AG08396 (cell line): ENCODE data around the gene CDK5RAP1.

Source experiments
- DNase-seq: peaks from one replicate; pipeline ENCODE4 v3.0.0; 2012; ENCODE audit warnings: low spot score, mixed read lengths

CDK5RAP1 gene

DNA sequence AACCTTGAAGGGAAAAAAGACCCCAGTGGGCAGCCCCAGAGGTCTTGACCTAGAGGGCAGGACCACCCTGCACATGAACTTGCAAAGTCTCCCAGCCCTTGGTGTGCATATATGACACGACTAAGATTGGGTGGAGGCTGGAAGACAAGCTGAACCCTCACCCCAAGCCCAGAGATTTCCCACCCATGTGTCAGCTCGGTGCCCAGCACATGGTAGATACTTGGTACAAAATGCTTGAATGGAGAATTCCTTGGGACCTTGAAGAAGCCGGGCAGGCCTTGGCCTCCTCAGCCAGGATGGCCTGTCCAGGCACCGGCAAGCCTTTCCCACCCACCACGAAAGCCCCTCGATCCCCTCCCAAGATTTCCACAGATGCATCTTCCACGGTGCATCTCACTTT lies 67.7 kb downstream of the CDK5RAP1 start:
- DNase-seq, result no peak

DNA sequence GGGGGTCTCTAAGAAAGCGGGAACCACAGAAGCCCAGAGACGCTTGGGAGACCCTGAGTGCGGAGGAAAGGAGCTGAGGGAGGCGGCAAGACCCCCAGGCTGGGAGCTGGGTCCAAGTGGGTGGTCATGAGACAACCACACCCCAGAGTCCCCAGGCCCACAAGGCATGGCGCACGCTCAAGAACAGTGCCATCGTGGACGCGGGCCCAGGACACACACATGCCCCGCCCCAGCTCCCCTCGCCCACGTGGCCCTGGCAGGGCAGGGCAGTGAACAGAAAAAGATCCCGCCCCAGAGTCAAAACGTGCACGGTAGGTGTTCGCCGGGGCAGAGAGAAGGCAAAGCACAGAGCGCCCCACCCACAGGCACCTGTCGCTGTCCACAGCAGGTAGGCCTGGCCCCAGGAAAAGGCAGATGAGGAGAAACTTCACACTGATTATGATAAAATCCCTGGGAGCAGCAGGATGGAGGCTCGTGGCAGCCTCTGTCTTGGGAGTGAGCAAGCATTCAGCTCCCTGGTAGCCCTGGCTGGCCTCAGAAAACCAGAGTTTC lies 68.3 kb downstream of the CDK5RAP1 start:
- no peak for DNase-seq

DNA sequence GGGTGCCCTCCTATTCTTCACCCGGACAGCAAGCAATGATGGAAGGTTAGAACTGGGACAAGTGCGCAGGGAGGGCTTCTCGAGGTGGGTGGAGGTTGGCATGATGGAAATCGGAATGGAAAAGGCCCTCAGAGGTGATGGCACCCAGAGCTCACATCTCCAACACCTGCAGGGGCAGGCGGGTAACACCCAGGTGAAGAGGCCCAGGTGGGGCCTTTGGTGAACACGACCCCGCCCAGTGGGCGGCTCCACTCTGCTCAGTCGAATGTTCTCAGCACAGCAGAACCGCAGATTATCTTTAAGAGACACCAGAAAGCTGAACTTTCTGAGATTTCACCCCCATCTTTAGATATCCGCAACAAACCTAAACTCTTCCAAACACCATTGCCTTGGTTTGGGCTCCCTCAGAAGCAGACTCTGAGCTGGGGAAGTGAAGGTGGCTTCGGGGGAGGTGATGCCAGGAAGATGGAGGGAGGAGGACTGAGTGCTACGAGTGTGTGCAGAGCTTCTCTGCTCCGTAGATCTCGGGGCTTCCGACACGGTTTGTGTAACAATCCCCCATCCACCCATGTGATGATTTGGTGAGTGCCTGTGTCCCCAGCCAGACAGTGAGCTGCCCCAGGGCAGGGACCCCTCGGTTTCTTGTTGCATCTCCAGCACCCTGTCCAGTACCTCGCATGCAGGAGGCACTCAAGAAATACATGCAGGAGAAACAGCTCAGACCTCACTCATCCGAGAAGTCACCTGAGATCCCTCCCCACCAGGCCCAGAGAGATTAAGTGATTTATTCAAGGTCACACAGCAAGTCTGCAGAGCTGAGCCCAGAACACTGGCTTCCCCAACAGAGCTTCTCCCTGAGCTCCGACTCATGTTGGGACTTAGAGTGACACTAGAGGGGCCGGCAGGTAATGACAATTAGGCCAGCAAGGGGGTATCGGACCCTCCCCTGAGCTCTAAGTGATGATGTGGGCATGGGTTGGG lies 72.9 kb downstream of the CDK5RAP1 start:
- DNase-seq, result no peak

DNA sequence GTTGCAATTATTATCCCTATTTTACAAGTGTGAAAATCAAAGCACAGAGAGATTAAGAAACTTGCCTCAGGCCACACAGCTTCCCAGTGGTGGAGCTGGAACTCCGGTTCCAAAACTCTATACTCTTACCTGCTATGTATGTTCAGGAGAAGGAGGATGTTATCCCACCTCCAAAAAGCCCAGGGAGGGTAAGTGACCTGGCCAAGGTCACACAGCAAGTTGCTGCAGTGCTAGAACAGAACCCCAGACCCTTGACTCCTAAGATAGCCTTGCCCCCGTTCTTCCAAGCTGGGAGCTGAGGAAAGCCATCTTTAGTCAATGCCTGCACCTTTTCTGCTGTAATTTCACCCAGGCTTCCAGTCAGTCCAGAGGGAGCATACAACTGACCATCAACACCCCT lies 76.0 kb downstream of the CDK5RAP1 start:
- no peak for DNase-seq

DNA sequence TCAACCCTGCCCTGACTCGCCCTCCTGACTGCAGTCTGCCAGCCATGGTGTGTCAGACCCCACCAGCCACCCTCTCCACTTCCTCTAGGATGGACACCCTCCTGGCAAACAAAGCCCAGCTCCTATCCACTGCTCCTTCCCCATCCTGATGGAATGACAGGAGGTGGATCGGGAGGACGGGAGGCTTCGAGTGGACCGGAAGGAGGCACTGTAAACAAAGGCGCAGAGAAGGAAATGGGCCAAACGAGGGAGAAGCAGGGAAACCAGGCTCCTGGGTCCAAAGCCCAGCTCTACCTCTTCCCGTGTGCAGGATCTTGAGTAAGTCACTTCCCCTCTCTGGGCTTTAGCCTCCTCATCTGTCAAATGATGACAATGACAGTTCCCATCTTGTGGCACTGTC lies 78.1 kb downstream of the CDK5RAP1 start:
- no peak for DNase-seq

DNA sequence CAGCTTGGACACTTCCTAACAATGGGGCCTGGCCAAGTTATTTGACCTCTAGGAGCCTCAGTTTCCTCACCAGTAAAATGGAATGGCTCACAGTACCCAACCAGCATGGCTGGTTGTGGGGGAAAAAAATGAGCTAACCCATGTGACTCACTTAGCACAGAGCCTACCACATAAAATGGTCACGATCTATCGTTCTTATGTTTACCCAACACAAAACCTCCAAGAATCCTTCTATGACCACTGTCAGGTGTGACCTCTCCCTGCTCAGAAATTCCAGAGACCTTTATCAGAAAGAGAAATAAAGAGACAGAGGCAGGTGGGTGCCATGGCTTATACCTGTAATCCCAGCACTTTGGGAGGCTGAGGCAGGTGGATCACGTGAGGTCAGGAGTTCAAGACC lies 78.9 kb downstream of the CDK5RAP1 start:
- no peak for DNase-seq

DNA sequence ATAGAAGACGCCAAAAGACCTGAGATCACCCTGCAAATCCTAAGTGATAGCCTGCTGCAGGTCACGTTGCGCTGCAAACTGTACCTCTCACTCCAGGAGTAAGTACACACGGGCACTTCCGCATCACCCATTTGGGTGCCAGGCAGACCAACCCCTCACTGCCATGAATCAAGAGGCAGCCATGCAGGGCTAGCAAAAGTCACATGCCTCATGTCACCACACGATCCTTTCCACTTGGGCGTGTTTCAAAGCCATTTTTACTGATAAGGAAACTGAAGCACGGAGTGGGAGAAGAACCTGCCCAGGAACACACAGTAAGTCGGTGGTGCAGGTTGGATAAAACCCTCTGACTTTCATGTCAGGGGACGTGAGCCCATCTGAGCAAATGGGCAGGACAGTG lies 81.3 kb downstream of the CDK5RAP1 start:
- DNase-seq, result no peak

DNA sequence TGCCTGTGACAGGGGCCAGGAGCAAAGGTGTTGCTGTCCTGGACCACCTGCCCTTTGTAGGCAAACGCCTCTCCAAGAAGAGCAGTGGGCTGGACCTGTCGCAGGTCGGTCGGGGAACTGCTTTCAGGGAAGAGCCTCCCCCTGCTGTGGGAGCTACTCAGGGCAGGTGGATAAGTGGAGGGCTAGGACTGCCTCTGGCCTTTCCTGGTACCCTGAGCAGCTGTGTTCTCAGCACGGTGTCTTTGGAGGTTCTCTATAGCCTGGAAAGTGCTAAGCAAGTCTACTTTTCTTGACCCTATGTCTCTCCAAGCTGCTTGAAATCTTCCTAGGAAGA lies 83.3 kb downstream of the CDK5RAP1 start:
- DNase-seq, result no peak

DNA sequence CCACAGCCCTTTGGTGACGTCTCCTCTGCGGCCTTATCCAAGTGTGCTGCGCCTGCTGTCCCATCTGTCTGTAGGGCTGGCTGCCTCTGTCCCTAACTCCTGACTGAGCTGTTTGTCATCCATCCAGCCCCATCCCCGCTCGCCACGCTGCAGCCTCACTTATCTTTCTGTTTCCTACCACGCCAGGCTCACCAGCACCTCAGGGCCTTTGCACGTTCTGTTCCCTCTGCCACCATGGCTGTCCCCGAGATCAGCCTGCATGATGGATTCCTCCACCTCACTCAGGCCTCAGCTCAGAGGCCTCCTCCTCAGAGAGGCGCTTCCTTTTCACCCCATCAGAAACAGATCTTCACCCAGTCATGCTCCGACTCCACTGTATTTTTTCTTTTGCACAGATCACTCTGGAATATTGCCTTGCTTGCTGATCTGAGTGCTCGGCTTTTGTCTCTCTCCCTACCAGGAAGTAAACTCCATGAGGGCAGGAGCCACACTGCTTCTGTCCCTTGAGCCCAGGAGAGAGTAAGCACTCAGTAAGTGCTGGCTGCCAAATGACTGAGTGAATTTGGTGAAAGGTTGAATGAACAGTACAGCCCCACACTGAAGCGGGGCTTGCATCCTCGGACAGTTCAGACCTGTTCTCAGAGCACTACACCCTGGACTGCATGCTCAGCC lies 83.8 kb downstream of the CDK5RAP1 start:
- no peak for DNase-seq

DNA sequence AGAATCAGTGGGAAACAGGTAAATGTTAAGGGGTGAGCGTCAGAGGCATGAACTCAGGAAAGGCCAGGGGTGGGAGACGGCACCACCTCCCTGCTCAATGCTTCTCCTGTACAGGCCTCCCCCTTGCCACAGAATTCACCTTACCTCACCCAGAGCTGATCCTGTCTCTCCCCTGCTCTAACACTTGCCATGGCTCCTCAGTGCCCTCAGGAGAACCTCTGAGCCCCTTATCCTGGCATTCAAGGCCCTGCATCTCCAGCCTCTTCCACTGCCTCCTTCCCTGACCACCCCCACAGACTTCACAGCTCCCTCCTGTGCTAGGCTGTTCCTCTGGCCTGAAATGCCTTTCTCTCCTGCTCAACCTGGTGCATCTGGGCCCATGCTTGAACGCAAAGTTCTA lies 84.4 kb downstream of the CDK5RAP1 start:
- DNase-seq, result no peak

DNA sequence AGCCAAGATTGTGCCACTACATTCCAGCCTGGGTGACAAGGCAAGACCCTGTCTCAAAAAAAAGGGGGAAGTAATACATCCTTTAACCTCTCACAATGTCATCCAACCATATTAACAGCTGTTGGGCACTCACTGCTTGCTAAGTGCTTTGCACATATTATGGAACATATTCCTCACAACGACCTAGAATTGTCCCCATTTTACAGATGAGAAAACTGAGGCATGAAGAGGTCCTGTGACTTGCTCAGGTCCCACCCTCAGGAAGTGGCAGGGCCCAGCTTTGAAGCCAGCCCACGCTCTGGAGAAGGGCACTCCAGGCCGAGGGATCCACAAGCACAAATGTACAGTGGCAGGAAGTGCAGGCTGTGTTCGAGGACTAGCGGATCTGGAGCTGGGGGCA lies 85.0 kb downstream of the CDK5RAP1 start:
- DNase-seq, result no peak

DNA sequence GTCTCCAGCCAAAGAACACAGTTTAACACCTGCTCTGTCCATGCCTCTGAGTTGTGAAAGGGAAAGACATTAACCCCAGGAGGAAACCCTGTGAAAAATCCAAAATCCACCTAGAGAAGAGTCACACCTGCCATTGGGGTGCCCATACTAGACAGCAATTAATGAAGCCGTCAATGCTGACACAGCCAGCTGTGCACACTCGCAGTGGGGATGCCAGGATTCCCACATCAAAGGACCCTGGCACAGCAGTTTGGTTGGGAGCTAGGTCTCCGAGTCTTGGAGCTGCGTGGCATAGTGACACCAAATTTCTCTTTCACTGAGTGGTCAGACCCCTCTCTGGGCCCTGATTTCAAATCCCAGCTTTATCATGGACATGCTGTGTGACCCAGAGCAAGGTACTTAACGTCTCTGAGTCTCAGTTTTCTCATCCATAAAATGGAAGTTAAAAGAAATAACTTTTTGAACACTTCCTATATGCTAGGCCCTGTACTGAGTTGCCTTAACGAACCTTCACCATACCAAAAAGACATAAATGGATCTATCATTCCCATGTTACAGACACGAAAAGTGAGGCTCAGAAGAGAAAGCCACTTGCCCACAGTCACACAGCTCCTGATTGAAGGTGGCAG lies 87.5 kb downstream of the CDK5RAP1 start:
- DNase-seq, result no peak

DNA sequence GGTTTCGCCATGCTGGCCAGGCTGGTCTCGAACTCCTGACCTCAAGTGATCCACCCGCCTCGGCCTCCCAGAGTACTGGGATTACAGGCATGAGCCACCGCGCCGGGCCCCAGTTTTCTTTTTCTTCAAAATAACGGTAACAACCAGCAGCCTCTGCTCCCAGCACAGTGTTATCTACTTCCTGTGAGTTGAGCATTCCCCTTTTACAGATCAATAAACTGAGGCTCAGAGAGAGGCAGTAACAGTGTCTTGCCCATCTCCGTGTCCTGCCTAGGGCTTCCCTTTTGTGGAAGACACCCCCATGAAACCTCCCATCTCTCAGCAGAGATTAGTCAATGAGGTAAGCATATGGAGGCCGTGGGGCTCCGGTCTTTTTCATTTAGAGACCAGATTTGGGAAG lies 88.7 kb downstream of the CDK5RAP1 start:
- DNase-seq, result no peak

DNA sequence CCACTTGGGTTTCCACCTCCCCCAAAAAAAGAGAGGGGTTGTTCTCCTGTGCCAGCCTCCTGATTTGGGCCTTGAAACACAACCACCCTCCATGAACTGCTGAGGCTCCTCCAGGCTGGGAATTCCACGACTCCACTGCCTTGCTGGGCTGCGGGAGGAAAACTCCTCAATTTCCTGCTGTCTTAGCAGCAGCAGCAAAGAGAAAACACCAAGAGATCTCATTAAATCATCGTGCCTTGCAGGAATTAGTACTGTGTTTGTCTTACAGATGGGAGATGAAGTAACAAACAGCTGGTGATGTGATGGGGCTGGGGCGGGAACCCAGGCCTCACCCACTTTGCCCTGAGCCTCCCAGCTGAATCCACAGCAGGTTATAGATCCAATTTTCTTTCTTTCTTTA lies 89.3 kb downstream of the CDK5RAP1 start:
- DNase-seq, result no peak

DNA sequence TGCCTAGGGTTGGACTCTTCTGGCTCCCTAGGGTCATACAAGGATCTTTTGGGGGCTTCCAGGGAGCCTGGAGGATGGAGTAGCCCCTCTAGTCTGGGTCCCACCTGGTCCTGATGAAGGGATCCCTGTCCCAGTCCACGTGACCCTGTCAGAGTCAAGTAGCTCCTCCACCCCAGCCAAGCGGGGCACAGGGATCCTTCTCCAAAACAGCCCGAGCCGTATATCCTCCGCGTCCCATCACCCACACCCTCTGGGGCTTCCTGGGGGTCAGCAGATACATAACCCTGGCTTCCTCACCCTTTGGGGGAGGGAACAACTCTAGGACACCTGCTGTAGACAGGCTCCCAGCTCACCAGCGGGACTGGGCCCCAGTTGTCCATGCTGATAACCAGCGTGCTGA lies 90.3 kb downstream of the CDK5RAP1 start:
- DNase-seq, result no peak

DNA sequence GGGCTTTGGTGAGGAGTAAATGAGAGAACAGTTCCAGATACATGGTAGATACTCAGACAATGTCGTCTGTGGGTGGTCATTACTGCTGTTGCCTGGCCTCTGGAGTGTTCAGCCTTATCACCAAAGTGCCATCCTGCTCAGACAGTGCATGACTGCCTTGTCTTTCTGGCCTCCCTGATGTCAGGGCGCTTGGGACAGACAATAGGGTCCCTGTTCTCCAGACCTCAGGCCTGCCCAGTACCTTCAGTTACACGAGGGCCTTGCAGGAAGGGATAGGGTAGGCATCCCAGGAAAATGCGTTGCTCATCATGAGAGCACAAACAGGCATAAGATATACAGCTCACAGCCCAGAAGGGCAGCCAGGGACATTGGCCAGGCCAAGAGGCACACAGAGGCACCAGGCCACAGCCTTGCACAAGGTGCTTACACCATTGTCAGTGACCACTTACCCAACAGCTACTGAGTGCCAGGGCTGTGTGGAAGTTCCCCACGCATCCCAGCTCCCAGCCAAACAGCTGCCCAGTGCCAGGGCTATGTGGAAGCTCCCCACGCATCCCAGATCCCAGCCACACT lies 90.9 kb downstream of the CDK5RAP1 start:
- no peak for DNase-seq

DNA sequence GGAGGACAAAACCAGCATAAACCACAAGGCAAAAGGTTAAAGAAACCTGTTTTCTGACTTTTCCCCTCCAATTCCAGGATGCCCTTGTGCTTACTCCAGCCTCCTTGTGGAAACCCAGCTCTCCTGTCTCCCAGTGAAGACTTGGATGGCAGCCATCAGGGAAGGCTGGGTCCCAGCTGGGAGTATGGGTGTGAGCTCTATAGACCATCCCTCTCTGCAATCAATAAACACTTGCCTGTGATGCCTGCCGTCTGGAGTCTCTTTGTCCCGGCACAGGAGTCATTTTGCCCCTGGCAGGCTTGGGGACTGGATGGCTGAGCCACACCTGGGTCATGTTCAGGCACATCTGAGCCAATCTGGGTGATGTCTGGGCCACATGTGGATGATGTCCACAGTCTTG lies 91.7 kb downstream of the CDK5RAP1 start:
- no peak for DNase-seq
